Spleen (tissue), 11 donors: Measurements from ENCODE around the gene SELENOF. TPM values are rescaled to one million over a fixed set of nuclear protein-coding genes. Genes with fewer than 3 reads are reported as not detected.

Experiments
- DNase-seq: peaks from one replicate; pipeline ENCODE4 v3.0.0-alpha.2; 2020
- H3K27ac ChIP-seq, 8 donors: fragments of 200-600 bp; sonication (generic) in 7 of 8; 1 replicate in 4 of 8; 2 replicates in 4 of 8; pipeline versions ENCODE4 v1.5.0 to v1.8.0; 2016 to 2021; ENCODE audit warnings: inconsistent platforms in 4 of 8, mild to moderate bottlenecking in 4 of 8, moderate library complexity in 1 of 8
- H3K27me3 ChIP-seq, 7 donors: fragments of 200-600 bp; sonication (generic) in 6 of 7; replicated peaks in 1 of 7; 1 replicate in 4 of 7; 2 replicates in 3 of 7; pipeline versions ENCODE4 v1.5.0 to v1.8.0; 2016 to 2021; ENCODE audit warnings: inconsistent platforms in 3 of 7, mild to moderate bottlenecking in 1 of 7
- H3K36me3 ChIP-seq, 6 donors: fragments of 200-600 bp; sonication (generic) in 5 of 6; 1 replicate in 4 of 6; 2 replicates in 2 of 6; pipeline versions ENCODE4 v1.5.0 to v1.8.0; 2016 to 2021; ENCODE audit warnings: inconsistent platforms in 2 of 6
- H3K4me1 ChIP-seq, 6 donors: fragments of 200-600 bp; sonication (generic) in 5 of 6; 1 replicate in 3 of 6; 2 replicates in 3 of 6; pipeline versions ENCODE4 v1.5.0 to v1.8.0; 2016 to 2021; ENCODE audit warnings: inconsistent platforms in 3 of 6
- H3K4me3 ChIP-seq, 8 donors: fragments of 200-600 bp; sonication (generic) in 7 of 8; 1 replicate in 4 of 8; 2 replicates in 4 of 8; pipeline versions ENCODE4 v1.5.0 to v1.8.0; 2016 to 2021; ENCODE audit warnings: inconsistent platforms in 4 of 8, mild to moderate bottlenecking in 4 of 8, moderate library complexity in 2 of 8
- H3K9me3 ChIP-seq, 8 donors: fragments of 200-600 bp; sonication (generic) in 7 of 8; 1 replicate in 4 of 8; 2 replicates in 4 of 8; pipeline versions ENCODE4 v1.5.0 to v1.8.0; 2016 to 2021; ENCODE audit warnings: inconsistent platforms in 4 of 8
- POLR2A ChIP-seq, 3 donors: fragments of 450-650 bp; IDR thresholded peaks; one replicate each; pipeline ENCODE4 v1.5.1; 2017; ENCODE audit warnings: antibody characterized with exemption in 3 of 3, mild to moderate bottlenecking in 1 of 3
- POLR2AphosphoS5 ChIP-seq, 3 donors: sonication (generic); formaldehyde crosslinking; IDR thresholded peaks; one replicate each; pipeline ENCODE4 v1.5.1; 2017; ENCODE audit warnings: antibody characterized with exemption in 3 of 3
- WGBS, 5 donors: extraction: QIAGEN DNeasy Blood & Tissue Kit in 3 of 5; methylation state at CpG; one replicate each; pipeline versions ENCODE4 v1.1.5 to v1.1.7; 2013 to 2018; 5-methylcytosine and 5-hydroxymethylcytosine counted together
- intact Hi-C: fragments of 100-400 bp; cut with DNase I; formaldehyde crosslinking; loops from one replicate; pipeline ENCODE4 v1.15.0; 2023; ENCODE audit warnings: low total_unique reads
- polyA plus RNA-seq, 3 donors: library from polyadenylated mRNA; stranded (reverse); fragments of 200-250 nt; gene quantifications; one replicate each; pipeline ENCODE4 v1.2.1, GENCODE V29; 2013
- total RNA-seq, 7 donors: library from RNA; depleted of rRNA in 3 of 7; stranded (reverse); fragments of >200 nt in 3 of 7; fragmentation: NEBNext Ultra II Directional in 4 of 7; extraction: Animal tissue kit (Norgen Biotek cat#: 25700) in 4 of 7; gene quantifications; one replicate each; pipeline versions ENCODE4 v1.1.0 to v1.2.1, GENCODE V29; 2016 to 2021
- TF ChIP-seq, protein P1 (sequence below), 11 experiments: fragments of 200-600 bp in 7 of 11; fragments of 450-650 bp in 4 of 11; sonication (generic) in 4 of 11; IDR thresholded peaks in 8 of 11; conservative IDR thresholded peaks in 3 of 11; 1 replicate in 7 of 11; 2 replicates in 4 of 11; pipeline versions ENCODE4 v1.4.0 to v1.8.0; 2016 to 2021; ENCODE audit warnings: antibody characterized with exemption in 11 of 11, inconsistent platforms in 4 of 11, mild to moderate bottlenecking in 1 of 11
- donor health status: healthy with polysubstance abuse.
- donor health status: DM: no; HTN: no; CAD: no; lungs with moderate emphysema.
- donor health status: DM: no; HTN: no; CAD: no.
- donor health status: Bipolar disorder and iron deficiency.
- donor health status: healthy.
- donor health status: DM: no; HTN: no; CAD: no.
- donor health status: DM: yes; HTN: yes; CAD: no.

The SELENOF gene
- total and polyA plus RNA-seq, 10 donors = 106 to 197 (median 173) TPM

DNA sequence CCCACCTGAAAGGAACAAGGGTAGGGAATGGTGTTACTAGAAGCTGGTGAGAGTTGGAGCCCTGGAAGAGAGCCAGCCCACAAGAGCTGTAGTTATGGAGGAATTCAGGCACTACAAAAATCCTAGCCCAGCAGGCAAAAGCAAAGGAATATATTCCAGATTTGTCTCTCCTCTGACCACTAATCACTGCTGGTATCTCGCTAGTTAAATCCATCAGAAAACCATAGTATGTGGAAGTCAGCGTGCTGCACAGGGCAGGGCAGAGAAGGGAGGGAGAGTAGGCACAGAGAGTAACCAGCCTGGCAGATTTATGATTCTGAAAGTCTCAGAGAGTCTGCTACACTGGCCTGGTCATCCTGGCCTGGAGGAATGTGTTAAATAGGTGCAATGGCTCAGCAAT is 88.6 kb downstream of the SELENOF start:
- H3K4me3 ChIP-seq = no peak overlapping the region
- intact Hi-C loops = no loop called here
- TF ChIP-seq POLR2AphosphoS5 (IDR thresholded peaks at IDR 0.05) (no peak), POLR2A (IDR thresholded peaks at IDR 0.05) (no peak)
- TF ChIP-seq, protein P1, sequence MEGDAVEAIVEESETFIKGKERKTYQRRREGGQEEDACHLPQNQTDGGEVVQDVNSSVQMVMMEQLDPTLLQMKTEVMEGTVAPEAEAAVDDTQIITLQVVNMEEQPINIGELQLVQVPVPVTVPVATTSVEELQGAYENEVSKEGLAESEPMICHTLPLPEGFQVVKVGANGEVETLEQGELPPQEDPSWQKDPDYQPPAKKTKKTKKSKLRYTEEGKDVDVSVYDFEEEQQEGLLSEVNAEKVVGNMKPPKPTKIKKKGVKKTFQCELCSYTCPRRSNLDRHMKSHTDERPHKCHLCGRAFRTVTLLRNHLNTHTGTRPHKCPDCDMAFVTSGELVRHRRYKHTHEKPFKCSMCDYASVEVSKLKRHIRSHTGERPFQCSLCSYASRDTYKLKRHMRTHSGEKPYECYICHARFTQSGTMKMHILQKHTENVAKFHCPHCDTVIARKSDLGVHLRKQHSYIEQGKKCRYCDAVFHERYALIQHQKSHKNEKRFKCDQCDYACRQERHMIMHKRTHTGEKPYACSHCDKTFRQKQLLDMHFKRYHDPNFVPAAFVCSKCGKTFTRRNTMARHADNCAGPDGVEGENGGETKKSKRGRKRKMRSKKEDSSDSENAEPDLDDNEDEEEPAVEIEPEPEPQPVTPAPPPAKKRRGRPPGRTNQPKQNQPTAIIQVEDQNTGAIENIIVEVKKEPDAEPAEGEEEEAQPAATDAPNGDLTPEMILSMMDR (IDR thresholded peaks at IDR 0.05 in 8 of 11, conservative IDR thresholded peaks at IDR 0.05 in 3 of 11) = no peak
- peaks cover 0 to 10% (median 0%) of the 10 kb centered on the region in 6 donors for H3K4me1 ChIP-seq
- 52 to 72% (median 60%) methylated on average over 2 of the region's 2 CpGs for WGBS, 5 donors
- no peaks in the 10 kb centered on the region for H3K36me3 ChIP-seq
- H3K27me3 ChIP-seq = peaks cover 0 to 4% (median 0%) of the 10 kb centered on the region in 7 donors
- H3K9me3 ChIP-seq = no peaks in the 10 kb centered on the region
- DNase-seq = no peak
- no peak overlapping the region for H3K27ac ChIP-seq

DNA sequence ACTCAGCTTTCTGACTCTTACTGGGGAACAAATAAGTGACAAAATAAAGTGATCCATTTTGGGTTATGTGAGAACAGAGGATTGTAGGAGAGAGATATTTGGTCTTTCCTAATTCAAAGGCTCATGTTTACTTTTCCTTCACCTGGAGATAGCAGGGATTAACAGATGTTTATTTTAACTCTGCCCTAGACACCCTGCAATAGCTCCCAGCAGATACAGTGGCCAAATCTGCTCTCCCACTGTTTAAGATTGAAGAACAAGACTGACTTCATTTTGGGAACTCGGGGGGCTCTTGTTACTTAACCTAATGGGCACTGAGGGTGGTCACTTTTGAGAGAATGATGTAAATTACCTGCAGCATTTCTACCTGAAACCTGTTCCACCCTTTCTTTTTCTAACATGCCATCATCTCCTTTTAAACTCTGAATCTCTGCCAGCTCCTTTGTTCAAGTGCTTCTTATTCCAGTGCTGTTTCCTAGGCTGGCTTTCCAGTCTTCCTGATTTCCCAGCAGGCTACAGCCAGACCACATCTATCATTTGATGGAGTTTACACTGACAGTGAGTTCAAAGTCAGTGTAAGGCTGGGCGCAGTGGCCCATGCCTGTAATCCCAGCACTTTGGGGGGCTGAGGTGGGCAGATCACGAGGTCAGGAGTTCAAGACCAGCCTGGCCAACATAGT is 90.0 kb downstream of the SELENOF start:
- 69 to 87% (median 74%) methylated on average over 3 of the region's 3 CpGs for WGBS, 5 donors
- intact Hi-C loops = no loop called here
- DNase-seq = no peak
- Histone ChIP-seq H3K4me1 (peaks cover 0 to 10% (median 0%) of the 10 kb centered on the region in 6 donors), H3K36me3 (no peaks in the 10 kb centered on the region), H3K9me3 (no peaks in the 10 kb centered on the region), H3K27ac (no peak overlapping the region), H3K4me3 (no peak overlapping the region), H3K27me3 (peaks cover 0 to 4% (median 0%) of the 10 kb centered on the region in 7 donors)
- TF ChIP-seq POLR2AphosphoS5 (IDR thresholded peaks at IDR 0.05) (no peak), POLR2A (IDR thresholded peaks at IDR 0.05) (no peak)
- TF ChIP-seq, protein P1 (IDR thresholded peaks at IDR 0.05 in 8 of 11, conservative IDR thresholded peaks at IDR 0.05 in 3 of 11) = no peak

DNA sequence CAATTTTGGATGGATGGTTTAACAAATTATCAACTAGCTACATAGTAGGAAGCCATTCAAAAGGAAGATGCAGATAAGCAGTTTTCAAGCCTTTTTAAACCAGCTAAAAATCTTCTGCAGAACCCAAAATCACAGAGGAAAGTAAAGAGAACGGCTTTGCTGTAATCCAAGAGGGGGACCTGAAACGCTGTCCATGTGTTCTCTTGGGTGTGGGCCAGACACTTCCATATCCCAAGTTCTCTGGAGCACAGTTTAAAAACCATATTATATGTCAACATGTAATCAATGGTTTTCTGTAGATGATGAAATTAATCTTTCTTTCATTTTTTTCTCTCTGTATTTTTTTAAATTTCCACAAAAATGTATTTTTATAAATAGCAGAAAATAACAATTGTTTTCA is 90.5 kb downstream of the SELENOF start:
- peaks cover 0 to 10% (median 0%) of the 10 kb centered on the region in 6 donors for H3K4me1 ChIP-seq
- H3K9me3 ChIP-seq = no peaks in the 10 kb centered on the region
- 72 to 89% (median 85%) methylated on average over 2 of the region's 2 CpGs for WGBS, 5 donors
- no peak for TF ChIP-seq POLR2A (IDR thresholded peaks at IDR 0.05)
- TF ChIP-seq, protein P1 (IDR thresholded peaks at IDR 0.05 in 8 of 11, conservative IDR thresholded peaks at IDR 0.05 in 3 of 11) = no peak
- TF ChIP-seq POLR2AphosphoS5 (IDR thresholded peaks at IDR 0.05) = no peak
- peaks cover 0 to 4% (median 0%) of the 10 kb centered on the region in 7 donors for H3K27me3 ChIP-seq
- H3K4me3 ChIP-seq = no peak overlapping the region
- no peak for DNase-seq
- no peak overlapping the region for H3K27ac ChIP-seq
- intact Hi-C loops = no loop called here
- H3K36me3 ChIP-seq = no peaks in the 10 kb centered on the region

DNA sequence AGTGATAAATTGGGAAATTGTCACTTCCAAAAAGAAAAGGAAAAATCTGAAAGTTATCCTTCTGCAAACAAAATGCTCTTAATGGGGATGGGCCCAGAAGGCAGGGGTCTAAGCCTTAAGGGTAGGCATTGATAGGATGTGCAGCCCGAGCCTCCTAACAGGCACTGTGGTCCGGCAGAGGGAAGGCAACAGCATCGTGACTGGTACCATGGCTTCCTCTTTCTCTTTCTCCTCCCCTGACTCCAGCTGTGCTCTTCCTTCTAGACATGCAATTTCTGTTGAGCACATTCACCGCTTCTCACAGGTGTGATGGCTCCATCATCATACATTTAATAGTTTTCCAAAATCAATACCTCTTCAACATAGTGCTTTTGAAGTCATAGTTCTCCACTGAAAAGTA is 91.5 kb downstream of the SELENOF start:
- Histone ChIP-seq H3K27me3 (peaks cover 0 to 4% (median 0%) of the 10 kb centered on the region in 7 donors), H3K27ac (peak overlapping the region in 3 of 8 donors; percentile 20 to 36 (median 23)), H3K4me3 (no peak overlapping the region), H3K9me3 (no peaks in the 10 kb centered on the region), H3K4me1 (peaks cover 0 to 10% (median 0%) of the 10 kb centered on the region in 6 donors), H3K36me3 (no peaks in the 10 kb centered on the region)
- intact Hi-C loops = no loop called here
- WGBS, 5 donors = 14 to 24% (median 21%) methylated on average over 4 of the region's 4 CpGs
- DNase-seq = no peak
- TF ChIP-seq, protein P1 (IDR thresholded peaks at IDR 0.05 in 8 of 11, conservative IDR thresholded peaks at IDR 0.05 in 3 of 11) = no peak
- no peak for TF ChIP-seq POLR2AphosphoS5 (IDR thresholded peaks at IDR 0.05)
- TF ChIP-seq POLR2A (IDR thresholded peaks at IDR 0.05) = no peak
